ENCODE measurements around the gene HMGXB4. TPM values are rescaled to one million over a fixed set of nuclear protein-coding genes. Genes with fewer than 3 reads are reported as not detected.

The HMGXB4 gene
- total and polyA plus RNA-seq, 2 experiments from 2014 or later = 34.7 to 64.9 TPM

DNA sequence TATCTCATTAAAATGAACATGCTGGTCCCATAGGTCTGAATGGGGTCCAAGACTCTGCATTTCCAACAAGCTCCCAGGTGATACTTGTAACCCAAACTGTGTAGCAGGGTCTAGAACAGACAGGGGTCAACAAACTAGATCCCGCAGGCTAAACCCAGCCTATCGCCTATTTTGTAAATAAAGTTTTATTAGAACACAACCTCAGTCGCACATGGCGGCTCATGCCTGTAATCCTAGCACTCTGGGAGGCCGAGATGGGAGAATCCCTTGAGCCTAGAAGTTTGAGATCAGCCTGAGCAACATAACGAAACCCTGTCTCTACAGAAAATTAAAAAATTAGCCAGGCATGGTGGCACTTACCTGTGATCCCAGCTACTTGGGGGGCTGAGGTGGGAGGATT is 42.3 kb upstream of the HMGXB4 start (continued):
- TF ChIP-seq, protein P1, sequence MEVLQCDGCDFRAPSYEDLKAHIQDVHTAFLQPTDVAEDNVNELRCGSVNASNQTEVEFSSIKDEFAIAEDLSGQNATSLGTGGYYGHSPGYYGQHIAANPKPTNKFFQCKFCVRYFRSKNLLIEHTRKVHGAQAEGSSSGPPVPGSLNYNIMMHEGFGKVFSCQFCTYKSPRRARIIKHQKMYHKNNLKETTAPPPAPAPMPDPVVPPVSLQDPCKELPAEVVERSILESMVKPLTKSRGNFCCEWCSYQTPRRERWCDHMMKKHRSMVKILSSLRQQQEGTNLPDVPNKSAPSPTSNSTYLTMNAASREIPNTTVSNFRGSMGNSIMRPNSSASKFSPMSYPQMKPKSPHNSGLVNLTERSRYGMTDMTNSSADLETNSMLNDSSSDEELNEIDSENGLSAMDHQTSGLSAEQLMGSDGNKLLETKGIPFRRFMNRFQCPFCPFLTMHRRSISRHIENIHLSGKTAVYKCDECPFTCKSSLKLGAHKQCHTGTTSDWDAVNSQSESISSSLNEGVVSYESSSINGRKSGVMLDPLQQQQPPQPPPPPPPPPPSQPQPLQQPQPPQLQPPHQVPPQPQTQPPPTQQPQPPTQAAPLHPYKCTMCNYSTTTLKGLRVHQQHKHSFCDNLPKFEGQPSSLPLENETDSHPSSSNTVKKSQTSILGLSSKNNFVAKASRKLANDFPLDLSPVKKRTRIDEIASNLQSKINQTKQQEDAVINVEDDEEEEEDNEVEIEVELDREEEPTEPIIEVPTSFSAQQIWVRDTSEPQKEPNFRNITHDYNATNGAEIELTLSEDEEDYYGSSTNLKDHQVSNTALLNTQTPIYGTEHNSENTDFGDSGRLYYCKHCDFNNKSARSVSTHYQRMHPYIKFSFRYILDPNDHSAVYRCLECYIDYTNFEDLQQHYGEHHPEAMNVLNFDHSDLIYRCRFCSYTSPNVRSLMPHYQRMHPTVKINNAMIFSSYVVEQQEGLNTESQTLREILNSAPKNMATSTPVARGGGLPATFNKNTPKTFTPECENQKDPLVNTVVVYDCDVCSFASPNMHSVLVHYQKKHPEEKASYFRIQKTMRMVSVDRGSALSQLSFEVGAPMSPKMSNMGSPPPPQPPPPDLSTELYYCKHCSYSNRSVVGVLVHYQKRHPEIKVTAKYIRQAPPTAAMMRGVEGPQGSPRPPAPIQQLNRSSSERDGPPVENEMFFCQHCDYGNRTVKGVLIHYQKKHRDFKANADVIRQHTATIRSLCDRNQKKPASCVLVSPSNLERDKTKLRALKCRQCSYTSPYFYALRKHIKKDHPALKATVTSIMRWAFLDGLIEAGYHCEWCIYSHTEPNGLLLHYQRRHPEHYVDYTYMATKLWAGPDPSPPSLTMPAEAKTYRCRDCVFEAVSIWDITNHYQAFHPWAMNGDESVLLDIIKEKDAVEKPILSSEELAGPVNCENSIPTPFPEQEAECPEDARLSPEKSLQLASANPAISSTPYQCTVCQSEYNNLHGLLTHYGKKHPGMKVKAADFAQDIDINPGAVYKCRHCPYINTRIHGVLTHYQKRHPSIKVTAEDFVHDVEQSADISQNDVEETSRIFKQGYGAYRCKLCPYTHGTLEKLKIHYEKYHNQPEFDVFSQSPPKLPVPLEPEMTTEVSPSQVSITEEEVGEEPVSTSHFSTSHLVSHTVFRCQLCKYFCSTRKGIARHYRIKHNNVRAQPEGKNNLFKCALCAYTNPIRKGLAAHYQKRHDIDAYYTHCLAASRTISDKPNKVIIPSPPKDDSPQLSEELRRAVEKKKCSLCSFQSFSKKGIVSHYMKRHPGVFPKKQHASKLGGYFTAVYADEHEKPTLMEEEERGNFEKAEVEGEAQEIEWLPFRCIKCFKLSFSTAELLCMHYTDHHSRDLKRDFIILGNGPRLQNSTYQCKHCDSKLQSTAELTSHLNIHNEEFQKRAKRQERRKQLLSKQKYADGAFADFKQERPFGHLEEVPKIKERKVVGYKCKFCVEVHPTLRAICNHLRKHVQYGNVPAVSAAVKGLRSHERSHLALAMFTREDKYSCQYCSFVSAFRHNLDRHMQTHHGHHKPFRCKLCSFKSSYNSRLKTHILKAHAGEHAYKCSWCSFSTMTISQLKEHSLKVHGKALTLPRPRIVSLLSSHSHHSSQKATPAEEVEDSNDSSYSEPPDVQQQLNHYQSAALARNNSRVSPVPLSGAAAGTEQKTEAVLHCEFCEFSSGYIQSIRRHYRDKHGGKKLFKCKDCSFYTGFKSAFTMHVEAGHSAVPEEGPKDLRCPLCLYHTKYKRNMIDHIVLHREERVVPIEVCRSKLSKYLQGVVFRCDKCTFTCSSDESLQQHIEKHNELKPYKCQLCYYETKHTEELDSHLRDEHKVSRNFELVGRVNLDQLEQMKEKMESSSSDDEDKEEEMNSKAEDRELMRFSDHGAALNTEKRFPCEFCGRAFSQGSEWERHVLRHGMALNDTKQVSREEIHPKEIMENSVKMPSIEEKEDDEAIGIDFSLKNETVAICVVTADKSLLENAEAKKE (CRISPR knock-in tag; IDR thresholded peaks at IDR 0.05) = no peak
- TF ChIP-seq NANOG (IDR thresholded peaks at IDR 0.05; ENCODE audit: borderline replicate concordance) (no peak), EZH2 (IDR thresholded peaks at IDR 0.05; ENCODE audit: low read depth, unreplicated experiment) (no peak), EZH2phosphoT487 (IDR thresholded peaks at IDR 0.05; ENCODE audit: unreplicated experiment) (no peak), JUNB (IDR thresholded peaks at IDR 0.05; ENCODE audit: unreplicated experiment) (no peak)
- TF ChIP-seq, protein P2, sequence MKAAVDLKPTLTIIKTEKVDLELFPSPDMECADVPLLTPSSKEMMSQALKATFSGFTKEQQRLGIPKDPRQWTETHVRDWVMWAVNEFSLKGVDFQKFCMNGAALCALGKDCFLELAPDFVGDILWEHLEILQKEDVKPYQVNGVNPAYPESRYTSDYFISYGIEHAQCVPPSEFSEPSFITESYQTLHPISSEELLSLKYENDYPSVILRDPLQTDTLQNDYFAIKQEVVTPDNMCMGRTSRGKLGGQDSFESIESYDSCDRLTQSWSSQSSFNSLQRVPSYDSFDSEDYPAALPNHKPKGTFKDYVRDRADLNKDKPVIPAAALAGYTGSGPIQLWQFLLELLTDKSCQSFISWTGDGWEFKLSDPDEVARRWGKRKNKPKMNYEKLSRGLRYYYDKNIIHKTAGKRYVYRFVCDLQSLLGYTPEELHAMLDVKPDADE (IDR thresholded peaks at IDR 0.05) = no peak

DNA sequence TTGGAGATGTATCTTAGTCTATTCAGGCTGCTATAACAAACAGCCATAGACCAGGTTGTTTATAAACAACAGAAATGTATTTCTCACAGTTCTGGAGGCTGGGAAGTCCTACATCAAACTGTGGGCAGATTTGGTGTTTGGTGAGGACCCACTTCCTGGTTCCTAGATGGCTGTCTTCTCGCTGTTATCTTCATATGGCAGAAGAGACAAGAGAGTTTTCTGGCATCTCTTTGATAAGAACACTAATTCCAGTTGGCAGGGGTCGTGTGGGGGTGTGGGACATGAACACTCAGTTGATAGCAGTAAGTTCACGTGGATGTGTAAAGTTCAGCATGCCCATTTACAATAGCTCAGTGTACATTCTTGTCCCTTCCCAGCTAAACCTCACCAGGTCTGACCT is 41.3 kb upstream of the HMGXB4 start:
- no peak for ATAC-seq
- Mint-ChIP-seq H3K27me3 (ENCODE audit: insufficient read depth, low read depth, poor library complexity) (no peaks in the 10 kb centered on the region), H3K4me3 (no peak overlapping the region), H3K36me3 (ENCODE audit: low read depth) (no peaks in the 10 kb centered on the region), H3K4me1 (peaks cover 2% of the 10 kb centered on the region; the same call in 2 of the 3 replicates), H3K27ac (no peak overlapping the region), H3K9me3 (peaks cover 3% of the 10 kb centered on the region; the same call in 1 of the 3 replicates)
- no peak overlapping the region for H3K4me2 ChIP-seq
- no peaks in the 10 kb centered on the region for H3K79me2 ChIP-seq (replicated peaks; ENCODE audit: insufficient read depth)
- DNase-seq (ENCODE audit: low spot score) = no peak
- H3F3A ChIP-seq (replicated peaks; ENCODE audit: low read depth) = no peaks in the 10 kb centered on the region
- no peaks in the 10 kb centered on the region for H3K36me3 ChIP-seq (ENCODE audit: insufficient read depth)
- H2AFZ ChIP-seq = no peak overlapping the region
- no peak overlapping the region for H3K27ac ChIP-seq (ENCODE audit: low read depth)
- peaks cover 10% of the 10 kb centered on the region for H3K9me2 ChIP-seq (ENCODE audit: insufficient read depth)
- H3K4me1 ChIP-seq (ENCODE audit: insufficient read depth) = no peaks in the 10 kb centered on the region
- H3K4me3 ChIP-seq = no peak overlapping the region
- H3K27me3 ChIP-seq (ENCODE audit: insufficient read depth) = no peaks in the 10 kb centered on the region
- no peaks in the 10 kb centered on the region for H4K20me1 ChIP-seq (replicated peaks; ENCODE audit: insufficient read depth)
- TF ChIP-seq ZNF331 (CRISPR knock-in tag; IDR thresholded peaks at IDR 0.05; ENCODE audit: low read depth) (no peak), CREB1 (CRISPR knock-in tag; IDR thresholded peaks at IDR 0.05; ENCODE audit: low read depth) (no peak), STAT1 (IDR thresholded peaks at IDR 0.05; ENCODE audit: unreplicated experiment) (no peak), ZNF114 (CRISPR knock-in tag; IDR thresholded peaks at IDR 0.05) (no peak)
- TF ChIP-seq, protein P1 (CRISPR knock-in tag; IDR thresholded peaks at IDR 0.05) = no peak
